A673 (cell line): ENCODE results near the gene C21orf91.

ENCODE experiments used
- CTCF ChIP-seq: fragments of 300-800, 200-600 bp; sonication (generic); conservative IDR thresholded peaks from 2 replicates; pipeline ENCODE4 v1.5.1; 2017; ENCODE audit warnings: low read depth, mild to moderate bottlenecking, antibody characterized with exemption, low read length, moderate library complexity, mixed read lengths
- EZH2 ChIP-seq: fragments of 200-600 bp; sonication (generic); IDR thresholded peaks from 2 replicates; pipeline ENCODE4 v1.6.1; 2017; ENCODE audit warnings: borderline replicate concordance, low read depth, mild to moderate bottlenecking, mixed read lengths, antibody characterized with exemption, low read length; ENCODE audit not compliant: poor library complexity, severe bottlenecking

DNA sequence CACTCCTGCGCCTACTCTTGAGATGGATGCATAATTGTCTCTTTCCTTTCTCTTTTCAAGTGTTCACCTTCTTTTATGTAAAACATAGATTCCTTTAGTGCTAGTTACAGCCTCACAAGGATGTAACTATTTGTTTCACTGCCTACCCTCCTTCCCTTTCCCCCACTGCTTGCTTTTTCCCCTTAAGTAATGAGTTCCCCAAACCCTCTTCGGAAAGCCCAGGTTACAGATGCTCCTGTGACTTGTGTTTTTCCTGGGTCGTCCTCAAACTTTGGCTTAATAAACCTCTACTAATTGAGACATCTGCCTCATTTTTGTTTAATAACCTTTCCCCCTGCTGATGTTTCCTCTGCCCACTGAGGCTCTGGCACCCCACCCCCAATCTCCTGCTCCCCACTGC is 39.2 kb downstream of the C21orf91 start:
- TF ChIP-seq CTCF (no peak), EZH2 (no peak)
